TTC549 (cell line): ENCODE results near the gene ITSN2.

Experiments
- FAIRE-seq: peaks from 2 replicates; lab custom pipeline; 2012; peaks lifted over from hg19 to GRCh38; lab: Jason Lieb, UNC

ITSN2 gene

GRCh38 chr2:24332791-24333540 lies 27.4 kb downstream of the ITSN2 start:
- FAIRE-seq = no peak

GRCh38 chr2:24330161-24330560 lies 30.2 kb downstream of the ITSN2 start:
- no peak for FAIRE-seq

GRCh38 chr2:24329700-24330099 lies 30.6 kb downstream of the ITSN2 start:
- no peak for FAIRE-seq

GRCh38 chr2:24328010-24328409 lies 32.3 kb downstream of the ITSN2 start:
- no peak for FAIRE-seq

- no peak for FAIRE-seq
These were observed 42.8 kb downstream of the ITSN2 start for GRCh38 chr2:24317491-24317920.

GRCh38 chr2:24315669-24316068 lies 44.7 kb downstream of the ITSN2 start:
- no peak for FAIRE-seq

DNA sequence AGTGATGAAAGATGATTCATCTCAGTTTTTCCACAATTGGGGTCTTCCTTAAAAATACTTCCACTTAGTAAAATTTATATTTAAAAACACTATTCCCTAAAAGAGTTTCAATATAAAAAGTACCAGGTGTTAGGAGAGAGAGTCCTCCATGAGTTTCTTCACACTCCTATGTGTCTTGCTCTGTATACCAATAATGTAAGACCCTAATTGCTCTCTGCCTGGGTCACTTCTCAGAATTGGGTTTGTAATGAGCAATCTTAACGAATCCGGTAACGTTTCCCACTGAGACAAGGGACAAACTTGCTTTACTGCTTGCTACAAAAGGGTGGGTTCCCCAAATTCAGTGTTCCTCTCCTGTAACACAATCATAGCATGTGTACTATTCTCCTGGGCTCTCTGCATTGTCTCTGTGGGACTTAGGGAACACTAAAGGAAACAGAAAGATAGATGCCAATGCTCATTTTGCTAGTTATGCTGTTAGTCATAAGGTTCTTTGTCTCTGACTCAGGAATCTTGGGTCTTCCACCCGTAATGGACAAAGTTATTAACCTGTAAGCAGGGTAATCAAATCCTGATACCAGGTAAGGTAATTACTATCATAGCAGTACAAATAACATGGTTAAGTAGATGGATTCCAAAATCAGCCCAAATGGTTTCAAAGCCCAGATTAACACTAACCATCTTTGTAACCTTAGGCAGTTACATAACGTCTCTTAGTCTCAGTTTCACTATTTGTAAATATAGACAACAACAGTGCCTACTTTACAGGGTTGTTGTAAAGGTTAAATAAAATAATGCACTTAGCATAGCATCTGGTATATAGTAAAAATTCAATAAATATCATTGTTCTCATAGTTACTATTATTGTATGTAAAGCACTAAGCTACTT lies 46.3 kb downstream of the ITSN2 start:
- no peak for FAIRE-seq

DNA sequence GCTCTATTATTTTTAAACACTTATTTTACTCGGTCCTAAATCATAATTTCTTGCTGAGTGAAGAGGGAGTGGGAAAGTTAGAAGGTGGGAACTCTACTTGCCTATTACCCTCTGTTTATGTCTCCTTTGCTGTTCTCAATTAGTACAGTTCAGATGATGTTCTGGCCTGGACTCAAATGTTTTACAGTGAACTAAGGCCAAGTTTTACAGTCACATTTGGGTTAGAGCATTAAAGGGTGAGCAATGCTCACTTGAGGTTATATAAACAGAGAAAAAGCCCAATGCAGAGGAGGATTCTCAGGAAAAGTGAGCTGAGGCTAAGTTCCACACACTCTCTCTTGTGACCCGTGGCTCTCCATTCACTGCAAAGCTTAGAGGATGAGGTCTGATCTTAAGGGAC lies 52.4 kb downstream of the ITSN2 start:
- FAIRE-seq = no peak

DNA sequence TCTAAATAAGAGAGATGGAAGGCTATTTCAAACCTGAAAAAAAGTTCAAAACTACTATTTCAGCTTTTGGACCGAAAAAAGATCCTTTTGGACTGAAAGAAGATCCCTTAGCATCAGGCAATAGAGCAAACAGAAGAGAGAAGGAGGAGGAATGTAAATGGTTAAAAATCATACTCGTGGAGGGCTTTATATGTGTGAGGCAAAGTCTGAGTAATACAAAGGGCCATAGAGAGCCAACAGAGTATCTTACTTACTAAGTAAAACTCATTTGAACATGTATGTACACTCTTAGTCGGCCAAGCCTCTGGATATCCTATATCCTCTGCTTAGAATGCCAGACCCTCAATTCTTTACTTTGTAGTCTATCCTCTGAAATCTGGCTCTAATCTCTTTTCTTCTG lies 55.7 kb downstream of the ITSN2 start:
- FAIRE-seq = no peak

- no peak for FAIRE-seq
These were observed 56.2 kb downstream of the ITSN2 start for GRCh38 chr2:24304098-24304497.

- no peak for FAIRE-seq
These were observed 58.7 kb downstream of the ITSN2 start for GRCh38 chr2:24301599-24301998.

GRCh38 chr2:24297663-24298062 lies 62.7 kb downstream of the ITSN2 start:
- no peak for FAIRE-seq

GRCh38 chr2:24287171-24287570 lies 73.2 kb downstream of the ITSN2 start:
- no peak for FAIRE-seq

DNA sequence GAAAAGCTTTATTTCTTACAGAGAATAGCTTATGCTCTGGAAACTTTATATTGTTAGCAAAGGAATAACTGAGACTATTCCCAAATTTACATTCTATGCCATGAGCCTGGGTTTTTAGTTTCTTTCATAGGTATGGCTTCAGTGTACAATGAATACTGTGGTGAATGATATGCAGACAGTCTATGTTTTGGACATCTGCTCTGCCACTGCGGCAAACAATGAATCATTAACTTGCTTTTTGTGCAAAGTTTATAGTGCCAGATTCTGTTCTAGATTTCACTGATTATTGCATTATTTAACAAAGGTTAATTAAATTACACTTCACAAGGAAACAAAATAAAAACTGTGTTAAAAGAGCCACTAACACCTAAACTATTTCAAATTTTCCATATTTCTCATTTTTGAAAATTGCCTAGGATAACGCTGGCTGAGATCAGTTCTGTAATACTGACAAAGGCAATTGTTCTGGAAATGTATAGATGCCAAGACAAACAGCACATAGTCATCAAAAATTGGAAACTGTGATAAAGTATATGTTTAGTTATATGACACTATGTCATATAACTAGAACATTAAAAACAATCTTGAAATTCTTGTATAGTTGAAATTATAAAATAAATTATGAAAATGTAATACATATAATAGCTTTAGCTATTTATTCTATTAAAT lies 74.7 kb downstream of the ITSN2 start:
- FAIRE-seq = peak; percentile 69

GRCh38 chr2:24280645-24281044 lies 79.7 kb downstream of the ITSN2 start:
- FAIRE-seq = no peak

- no peak for FAIRE-seq
These were observed 80.2 kb downstream of the ITSN2 start for GRCh38 chr2:24280161-24280560.

DNA sequence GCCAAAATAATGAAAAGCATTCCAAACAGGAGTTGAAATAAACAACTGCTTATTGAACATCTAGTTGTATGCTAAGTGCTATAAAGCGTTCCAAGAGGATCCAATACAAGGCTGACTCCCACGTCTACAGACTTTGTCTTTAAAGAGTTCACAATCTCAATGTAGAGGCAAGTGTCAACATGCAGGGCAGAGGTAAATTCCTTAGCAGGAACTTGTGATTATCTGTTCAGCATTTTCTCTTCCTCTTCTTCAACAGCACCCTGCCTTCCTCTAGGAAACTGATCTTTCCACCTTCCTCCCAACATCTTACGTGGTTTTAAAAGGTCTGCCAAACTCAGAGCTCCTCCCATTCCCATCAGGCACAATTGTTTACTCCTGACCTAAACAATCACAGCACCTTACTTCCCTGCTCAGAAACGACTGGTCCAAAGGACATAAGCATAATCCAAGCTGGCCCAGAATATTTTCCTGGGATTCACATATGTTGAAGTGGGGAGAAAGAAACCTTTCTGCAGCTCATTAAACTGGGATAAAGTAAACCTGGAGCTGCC lies 83.9 kb downstream of the ITSN2 start:
- no peak for FAIRE-seq

GRCh38 chr2:24274809-24275208 lies 85.5 kb downstream of the ITSN2 start:
- FAIRE-seq = no peak

DNA sequence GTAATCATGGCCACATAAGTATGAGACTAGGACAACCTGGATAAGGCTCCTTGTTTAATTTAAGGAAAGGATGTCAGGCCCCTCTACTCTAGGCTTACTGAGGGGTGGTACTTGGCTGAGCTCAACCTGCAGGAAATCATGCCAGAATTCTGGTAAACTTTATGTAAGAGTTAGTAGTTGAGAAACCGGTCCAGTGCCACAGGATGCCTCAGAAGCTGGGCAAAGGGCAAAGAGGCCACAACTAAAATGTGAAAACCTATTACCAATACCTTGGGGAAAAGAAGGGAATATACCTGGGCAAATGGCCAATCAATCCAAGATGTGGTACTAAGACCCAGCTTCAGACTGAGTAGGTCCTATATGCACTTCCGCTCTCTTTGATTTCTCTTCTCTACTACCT lies 86.7 kb downstream of the ITSN2 start:
- no peak for FAIRE-seq

DNA sequence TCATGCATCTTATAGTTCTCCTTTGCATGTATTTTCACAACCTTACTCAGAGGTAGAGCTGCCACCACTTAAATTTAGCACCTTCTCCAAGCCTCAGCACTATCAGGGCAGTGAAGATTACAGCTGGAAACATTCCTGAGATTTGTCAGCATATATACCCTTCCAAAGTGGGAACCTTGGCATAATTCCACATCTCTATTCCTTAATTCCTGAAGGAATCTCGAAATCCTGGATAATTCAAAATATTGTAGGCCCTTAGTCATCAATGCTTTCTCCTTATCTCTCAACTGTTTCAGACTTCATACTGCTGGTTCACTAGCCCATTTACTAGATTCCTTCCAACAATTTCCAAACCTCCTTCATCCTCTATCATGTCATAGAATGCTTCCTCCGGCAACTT lies 87.4 kb downstream of the ITSN2 start:
- no peak for FAIRE-seq

- FAIRE-seq = no peak
These were observed 88.1 kb downstream of the ITSN2 start for GRCh38 chr2:24272161-24272802.

DNA sequence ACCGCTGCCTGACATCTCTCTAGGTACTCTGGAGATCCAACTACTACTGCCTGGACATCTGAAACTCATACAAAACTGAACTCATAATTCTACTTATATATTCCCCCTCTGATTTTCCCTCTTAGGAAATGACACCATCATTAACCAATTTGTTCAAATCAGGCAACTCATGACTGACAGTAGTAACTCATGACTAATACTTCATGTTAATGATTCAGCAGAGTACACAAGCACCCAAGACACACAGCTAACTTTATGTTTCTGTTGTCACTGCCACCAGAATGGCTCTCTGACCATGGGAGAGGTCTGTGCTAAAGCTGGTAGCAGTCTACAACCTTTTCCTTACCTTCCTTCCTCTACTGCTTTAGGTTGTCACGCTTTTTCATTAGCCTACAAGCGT lies 91.1 kb downstream of the ITSN2 start:
- FAIRE-seq = no peak
